ENCODE results near the gene RFT1.

GRCh38 chr3:53077476-53078220 is 52.6 kb downstream of the RFT1 start:
- TF ChIP-seq POLR2AphosphoS5 (IDR thresholded peaks at IDR 0.05; ENCODE audit: low read depth) = no peak
- TF ChIP-seq CTCF (conservative IDR thresholded peaks at IDR 0.05; ENCODE audit: low read depth in 2 of 2) = no peak
- no peak for TF ChIP-seq CREB1 (CRISPR knock-in tag; IDR thresholded peaks at IDR 0.05; ENCODE audit: low read depth)
- TF ChIP-seq JUNB (IDR thresholded peaks at IDR 0.05; ENCODE audit: unreplicated experiment) = no peak
- TF ChIP-seq EZH2phosphoT487 (IDR thresholded peaks at IDR 0.05; ENCODE audit: unreplicated experiment) = no peak
